Stomach (tissue), 4 donors: Measurements from ENCODE around the gene IER5L.

ENCODE experiments used
- POLR2A ChIP-seq, 4 donors: fragments of 450-650 bp; IDR thresholded peaks; one replicate each; pipeline ENCODE4 v1.6.1; 2016; ENCODE audit warnings: antibody characterized with exemption in 4 of 4, control low read depth in 2 of 4, mild to moderate bottlenecking in 1 of 4, moderate library complexity in 1 of 4
- TF ChIP-seq, protein P1 (sequence below), 7 experiments: fragments of 450-650 bp in 4 of 7; fragments of 200-600 bp in 3 of 7; sonication (generic) in 3 of 7; IDR thresholded peaks; one replicate each; pipeline ENCODE4 v1.5.1; 2016 to 2019; ENCODE audit warnings: antibody characterized with exemption in 7 of 7, control low read depth in 2 of 7, mild to moderate bottlenecking in 1 of 7

DNA sequence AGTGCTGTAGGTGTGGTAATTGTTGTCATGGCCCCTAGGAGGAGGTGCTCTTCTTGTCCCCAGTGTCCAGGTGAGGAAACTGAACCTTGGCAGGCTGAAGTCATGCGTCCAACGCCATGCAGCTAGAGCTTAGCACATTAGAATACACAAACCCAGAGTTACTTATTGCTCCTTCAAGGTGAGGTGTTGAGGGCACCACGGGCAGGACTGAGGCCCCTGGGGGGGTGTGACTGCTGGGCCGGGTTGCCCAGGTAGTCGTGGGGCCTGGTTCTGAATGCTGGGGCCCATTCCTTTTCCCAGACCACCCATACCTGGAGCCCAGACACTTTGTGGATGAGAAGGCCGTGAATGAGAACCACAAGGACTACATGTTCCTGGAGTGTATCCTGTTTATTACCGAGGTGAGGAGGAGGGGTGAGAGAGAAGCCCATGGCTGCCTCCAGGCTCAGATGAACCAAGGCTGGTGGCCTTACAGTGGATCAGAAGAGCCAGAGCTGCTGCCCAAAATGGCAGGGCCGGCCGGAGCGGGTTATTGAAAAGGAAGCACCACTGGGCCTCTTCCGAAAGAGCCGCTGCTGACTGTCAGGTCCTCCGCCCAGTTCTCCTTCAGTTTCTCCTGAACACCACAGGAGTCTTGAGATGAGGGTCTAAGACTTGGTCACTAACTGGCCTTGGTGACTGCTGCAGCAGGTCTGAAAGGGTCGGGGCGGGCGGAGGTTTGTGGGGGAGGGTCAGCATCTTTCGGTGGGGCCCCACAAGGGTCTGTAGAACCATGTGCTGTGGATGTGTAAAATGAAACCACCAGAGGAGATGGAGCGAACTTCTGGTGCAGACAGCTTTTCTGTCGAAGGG is 40.5 kb downstream of the IER5L start:
- TF ChIP-seq, protein P1, sequence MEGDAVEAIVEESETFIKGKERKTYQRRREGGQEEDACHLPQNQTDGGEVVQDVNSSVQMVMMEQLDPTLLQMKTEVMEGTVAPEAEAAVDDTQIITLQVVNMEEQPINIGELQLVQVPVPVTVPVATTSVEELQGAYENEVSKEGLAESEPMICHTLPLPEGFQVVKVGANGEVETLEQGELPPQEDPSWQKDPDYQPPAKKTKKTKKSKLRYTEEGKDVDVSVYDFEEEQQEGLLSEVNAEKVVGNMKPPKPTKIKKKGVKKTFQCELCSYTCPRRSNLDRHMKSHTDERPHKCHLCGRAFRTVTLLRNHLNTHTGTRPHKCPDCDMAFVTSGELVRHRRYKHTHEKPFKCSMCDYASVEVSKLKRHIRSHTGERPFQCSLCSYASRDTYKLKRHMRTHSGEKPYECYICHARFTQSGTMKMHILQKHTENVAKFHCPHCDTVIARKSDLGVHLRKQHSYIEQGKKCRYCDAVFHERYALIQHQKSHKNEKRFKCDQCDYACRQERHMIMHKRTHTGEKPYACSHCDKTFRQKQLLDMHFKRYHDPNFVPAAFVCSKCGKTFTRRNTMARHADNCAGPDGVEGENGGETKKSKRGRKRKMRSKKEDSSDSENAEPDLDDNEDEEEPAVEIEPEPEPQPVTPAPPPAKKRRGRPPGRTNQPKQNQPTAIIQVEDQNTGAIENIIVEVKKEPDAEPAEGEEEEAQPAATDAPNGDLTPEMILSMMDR (IDR thresholded peaks at IDR 0.05) = no peak
- no peak for TF ChIP-seq POLR2A (IDR thresholded peaks at IDR 0.05)
